ENCODE data around the gene CDH4. TPM values are rescaled to one million over a fixed set of nuclear protein-coding genes. Genes with fewer than 3 reads are reported as not detected.

Gene CDH4
- total and polyA plus RNA-seq, 4 experiments from 2014 or later = 0.39 to 1.1 (median 0.41) TPM; not detected in 1

DNA sequence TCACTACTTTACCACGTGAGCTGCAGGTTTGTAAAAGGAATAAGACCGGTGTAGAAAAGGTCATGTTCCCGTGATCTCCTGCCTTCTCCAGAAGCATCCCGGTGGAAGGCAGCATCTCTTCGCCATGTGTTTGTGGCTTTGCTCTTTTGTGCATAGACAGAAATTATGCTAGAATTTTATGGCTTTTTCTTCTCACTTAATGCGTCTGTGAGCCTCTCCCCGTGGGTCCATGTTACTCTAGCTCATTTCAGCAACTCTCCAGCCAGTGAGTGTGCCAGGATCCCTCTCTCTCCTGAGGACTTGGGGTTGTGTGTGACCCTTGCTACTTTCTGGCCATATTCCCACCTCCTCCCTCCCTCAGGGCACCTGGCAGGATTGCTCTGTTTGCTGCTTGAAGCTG lies 289.5 kb downstream of the CDH4 start:
- Histone ChIP-seq H3K36me3 (ENCODE audit: insufficient read depth, low read length) (no peaks in the 10 kb centered on the region), H3K27me3 (ENCODE audit: insufficient read depth, low read length) (no peaks in the 10 kb centered on the region), H3K4me1 (ENCODE audit: insufficient read depth, low read length) (no peaks in the 10 kb centered on the region), H3K27ac (ENCODE audit: low read depth, low read length) (no peak overlapping the region), H3K9me3 (ENCODE audit: control insufficient read depth in 1 of 2, low read length in 2 of 2) (no peaks in the 10 kb centered on the region), H3K4me3 (ENCODE audit: low read length in 2 of 2) (no peak overlapping the region)
- Mint-ChIP-seq H3K27me3 (peaks cover 0 to 2% of the 10 kb centered on the region in 2 donors), H3K4me1 (no peaks in the 10 kb centered on the region), H3K9me3 (peaks cover 0 to 4% (median 0%) of the 10 kb centered on the region in 8 donors), H3K4me3 (no peak overlapping the region), H3K36me3 (no peaks in the 10 kb centered on the region), H3K27ac (no peak overlapping the region)
- intact Hi-C loops (cut with micrococcal nuclease) = no loop called here
- CTCF ChIA-PET (ENCODE audit: partially characterized antibody) = no interaction called here
- DNase-seq = no peak
- POLR2A ChIA-PET (ENCODE audit: partially characterized antibody) = no interaction called here

DNA sequence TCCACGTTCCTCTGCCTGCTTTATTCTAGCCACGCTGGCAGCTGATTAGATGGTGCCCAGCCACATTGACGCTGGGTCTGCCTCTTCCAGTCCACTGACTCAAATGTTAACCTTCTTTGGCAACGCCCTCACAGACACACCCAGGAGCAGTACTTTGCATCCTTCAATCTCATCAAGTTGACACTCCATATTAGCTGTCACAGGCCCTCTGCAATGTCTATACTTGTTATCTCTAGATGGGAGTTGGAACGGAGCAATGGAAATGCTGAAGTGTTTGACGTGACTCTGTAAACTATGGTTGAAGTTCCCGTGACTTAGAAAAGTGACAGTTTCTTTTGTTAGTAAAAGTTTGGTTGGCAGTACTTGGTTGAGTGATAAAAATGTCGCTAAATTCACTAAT lies 291.0 kb downstream of the CDH4 start:
- Histone ChIP-seq H3K27ac (ENCODE audit: low read depth, low read length) (no peak overlapping the region), H3K4me3 (ENCODE audit: low read length in 2 of 2) (no peak overlapping the region), H3K36me3 (ENCODE audit: insufficient read depth, low read length) (no peaks in the 10 kb centered on the region), H3K27me3 (ENCODE audit: insufficient read depth, low read length) (no peaks in the 10 kb centered on the region), H3K4me1 (ENCODE audit: insufficient read depth, low read length) (no peaks in the 10 kb centered on the region), H3K9me3 (ENCODE audit: control insufficient read depth in 1 of 2, low read length in 2 of 2) (no peaks in the 10 kb centered on the region)
- no peak for DNase-seq
- intact Hi-C loops (cut with micrococcal nuclease) = no loop called here
- no peaks in the 10 kb centered on the region for H3K4me1 Mint-ChIP-seq
- no peaks in the 10 kb centered on the region for H3K36me3 Mint-ChIP-seq
- POLR2A ChIA-PET (ENCODE audit: partially characterized antibody) = no interaction called here
- peaks cover 0 to 2% of the 10 kb centered on the region in 2 donors for H3K27me3 Mint-ChIP-seq
- CTCF ChIA-PET (ENCODE audit: partially characterized antibody) = no interaction called here
- H3K27ac Mint-ChIP-seq = no peak overlapping the region
- H3K4me3 Mint-ChIP-seq = no peak overlapping the region
- H3K9me3 Mint-ChIP-seq = peaks cover 0 to 2% (median 0%) of the 10 kb centered on the region in 8 donors

DNA sequence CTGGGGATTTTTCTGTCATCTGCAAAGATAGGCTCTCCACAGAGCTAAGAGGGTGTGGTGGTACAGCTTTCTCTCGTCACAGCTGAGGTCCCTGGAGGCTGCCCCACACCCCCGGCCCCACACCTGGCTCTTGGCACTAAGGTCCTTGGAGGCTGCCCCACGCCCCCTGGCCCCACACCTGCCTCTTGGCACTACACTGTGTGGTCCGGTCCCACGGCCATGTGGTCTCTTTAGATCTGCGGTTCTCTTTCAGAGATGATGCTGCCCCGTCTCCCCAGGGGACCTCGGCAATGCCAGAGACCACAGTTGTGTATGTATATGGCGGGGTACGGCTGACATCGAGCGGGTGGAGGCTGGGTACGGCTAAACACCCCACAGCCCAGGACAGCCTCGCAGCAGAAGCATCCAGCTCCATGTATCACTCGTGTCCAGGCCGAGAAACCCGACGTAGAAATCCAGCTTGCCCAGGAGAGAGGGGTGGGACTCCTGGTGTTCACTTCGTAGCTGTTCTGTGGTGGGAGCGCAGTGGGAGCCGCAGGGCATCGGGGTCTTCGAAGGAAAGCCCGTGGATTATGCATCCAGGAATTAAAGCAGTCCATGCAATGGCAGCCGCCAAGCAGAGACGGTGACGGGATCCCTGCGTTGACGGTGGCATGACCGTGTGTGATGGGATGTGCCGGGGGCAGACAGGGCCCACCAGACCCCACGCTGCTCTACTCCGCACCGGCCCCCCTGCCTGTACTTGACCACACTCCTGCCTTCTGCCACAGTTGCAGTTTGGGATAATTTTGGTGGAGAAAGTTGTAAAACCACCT lies 292.1 kb downstream of the CDH4 start:
- no peaks in the 10 kb centered on the region for H3K4me1 ChIP-seq (ENCODE audit: insufficient read depth, low read length)
- H3K9me3 ChIP-seq (ENCODE audit: control insufficient read depth in 1 of 2, low read length in 2 of 2) = no peaks in the 10 kb centered on the region
- H3K27ac ChIP-seq (ENCODE audit: low read depth, low read length) = no peak overlapping the region
- H3K36me3 ChIP-seq (ENCODE audit: insufficient read depth, low read length) = no peaks in the 10 kb centered on the region
- ChIA-PET CTCF (ENCODE audit: partially characterized antibody) (no interaction called here), POLR2A (ENCODE audit: partially characterized antibody) (no interaction called here)
- no peaks in the 10 kb centered on the region for H3K27me3 ChIP-seq (ENCODE audit: insufficient read depth, low read length)
- Mint-ChIP-seq H3K4me1 (no peaks in the 10 kb centered on the region), H3K36me3 (no peaks in the 10 kb centered on the region), H3K27ac (no peak overlapping the region), H3K27me3 (peaks cover 0 to 2% of the 10 kb centered on the region in 2 donors), H3K9me3 (no peaks in the 10 kb centered on the region), H3K4me3 (no peak overlapping the region)
- no peak overlapping the region for H3K4me3 ChIP-seq (ENCODE audit: low read length in 2 of 2)
- no peak for DNase-seq
- intact Hi-C loops (cut with micrococcal nuclease) = no loop called here

DNA sequence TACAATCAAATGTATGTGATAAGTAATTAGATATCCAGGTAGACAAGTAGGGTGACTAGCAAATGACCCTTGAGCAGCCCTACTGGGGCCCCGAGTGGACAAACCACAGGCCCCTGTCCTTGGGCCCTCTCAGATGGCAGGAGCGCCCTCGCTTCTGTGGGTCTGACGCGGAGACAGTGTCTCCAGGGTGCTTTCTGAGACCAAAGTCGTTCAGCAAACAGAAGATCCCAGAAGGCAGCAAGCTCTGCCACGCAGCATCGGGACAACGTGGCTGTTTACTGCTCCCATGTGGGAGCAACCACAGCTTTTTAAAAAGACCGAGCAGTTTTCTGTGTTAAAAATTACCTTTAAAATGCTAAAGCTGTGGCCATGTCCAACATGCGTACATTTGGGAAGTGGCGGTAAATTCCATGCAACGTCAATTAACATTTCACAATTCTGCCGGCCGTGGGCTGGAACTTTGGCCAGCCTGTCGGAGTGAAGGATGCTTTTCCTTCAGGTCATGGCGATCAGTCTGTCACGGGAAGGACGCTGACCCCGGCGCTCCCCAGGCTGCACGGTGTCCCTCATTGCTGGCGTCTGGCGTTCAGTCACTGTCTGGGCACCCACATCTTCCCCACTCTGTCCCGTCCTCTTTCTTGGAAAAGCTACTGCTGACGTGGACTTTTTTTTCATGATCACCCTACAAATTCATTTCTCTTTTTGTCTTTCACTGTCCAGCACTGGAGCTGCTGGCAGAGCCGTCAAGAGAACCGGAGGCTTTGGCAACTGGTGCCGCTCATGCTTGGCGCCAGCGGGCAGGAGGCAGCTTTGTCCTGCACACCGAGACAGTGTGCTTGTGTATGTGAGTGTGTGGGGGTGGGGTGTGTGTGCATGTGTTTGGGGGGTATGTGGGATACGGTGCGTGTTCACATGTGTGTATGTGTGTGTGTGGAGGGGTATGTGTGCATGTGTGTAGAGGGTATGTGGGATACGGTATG lies 293.1 kb downstream of the CDH4 start:
- DNase-seq = no peak

DNA sequence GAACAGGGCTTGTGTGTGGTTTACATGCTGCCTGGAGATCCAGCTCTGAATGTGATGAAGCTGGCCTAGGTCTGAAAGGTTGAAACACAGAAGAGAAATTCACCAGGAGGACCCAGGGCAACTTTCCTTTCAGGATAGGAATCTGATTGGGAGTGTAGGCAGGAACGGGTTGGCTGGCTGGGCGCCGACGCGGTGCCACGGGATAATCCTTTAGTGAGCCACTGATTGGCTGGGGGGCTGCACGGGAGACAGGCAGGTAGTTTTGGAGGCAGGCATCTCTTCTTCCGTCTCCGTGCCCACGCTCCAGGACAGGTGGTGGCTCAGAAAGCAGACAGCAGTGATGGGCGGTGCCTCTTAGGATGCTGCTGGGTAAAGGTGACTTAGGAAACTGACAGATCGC lies 294.6 kb downstream of the CDH4 start:
- intact Hi-C loops (cut with micrococcal nuclease) = no loop called here
- ChIA-PET POLR2A (ENCODE audit: partially characterized antibody) (no interaction called here), CTCF (ENCODE audit: partially characterized antibody) (no interaction called here)
- Histone ChIP-seq H3K36me3 (ENCODE audit: insufficient read depth, low read length) (no peaks in the 10 kb centered on the region), H3K4me3 (ENCODE audit: low read length in 2 of 2) (no peak overlapping the region), H3K4me1 (ENCODE audit: insufficient read depth, low read length) (no peaks in the 10 kb centered on the region), H3K9me3 (ENCODE audit: control insufficient read depth in 1 of 2, low read length in 2 of 2) (no peaks in the 10 kb centered on the region), H3K27me3 (ENCODE audit: insufficient read depth, low read length) (no peaks in the 10 kb centered on the region), H3K27ac (ENCODE audit: low read depth, low read length) (no peak overlapping the region)
- Mint-ChIP-seq H3K36me3 (no peaks in the 10 kb centered on the region), H3K9me3 (peaks cover 0 to 7% (median 2%) of the 10 kb centered on the region in 8 donors), H3K4me1 (no peaks in the 10 kb centered on the region), H3K27ac (no peak overlapping the region), H3K27me3 (peaks cover 3 to 7% of the 10 kb centered on the region in 2 donors), H3K4me3 (no peak overlapping the region)
- DNase-seq = no peak

More for the DNA sequence above, 293.1 kb downstream of the CDH4 start:
- Histone ChIP-seq H3K4me3 (ENCODE audit: low read length in 2 of 2) (no peak overlapping the region), H3K27me3 (ENCODE audit: insufficient read depth, low read length) (no peaks in the 10 kb centered on the region), H3K36me3 (ENCODE audit: insufficient read depth, low read length) (no peaks in the 10 kb centered on the region), H3K9me3 (ENCODE audit: control insufficient read depth in 1 of 2, low read length in 2 of 2) (no peaks in the 10 kb centered on the region), H3K4me1 (ENCODE audit: insufficient read depth, low read length) (no peaks in the 10 kb centered on the region), H3K27ac (ENCODE audit: low read depth, low read length) (no peak overlapping the region)
- POLR2A ChIA-PET (ENCODE audit: partially characterized antibody) = no interaction called here
- H3K36me3 Mint-ChIP-seq = no peaks in the 10 kb centered on the region
- CTCF ChIA-PET (ENCODE audit: partially characterized antibody) = no interaction called here
- no peak overlapping the region for H3K4me3 Mint-ChIP-seq
- no peak overlapping the region for H3K27ac Mint-ChIP-seq
- H3K9me3 Mint-ChIP-seq = peaks cover 0 to 5% (median 0%) of the 10 kb centered on the region in 8 donors
- peaks cover 0 to 7% of the 10 kb centered on the region in 2 donors for H3K27me3 Mint-ChIP-seq
- intact Hi-C loops (cut with micrococcal nuclease) = no loop called here
- no peaks in the 10 kb centered on the region for H3K4me1 Mint-ChIP-seq

DNA sequence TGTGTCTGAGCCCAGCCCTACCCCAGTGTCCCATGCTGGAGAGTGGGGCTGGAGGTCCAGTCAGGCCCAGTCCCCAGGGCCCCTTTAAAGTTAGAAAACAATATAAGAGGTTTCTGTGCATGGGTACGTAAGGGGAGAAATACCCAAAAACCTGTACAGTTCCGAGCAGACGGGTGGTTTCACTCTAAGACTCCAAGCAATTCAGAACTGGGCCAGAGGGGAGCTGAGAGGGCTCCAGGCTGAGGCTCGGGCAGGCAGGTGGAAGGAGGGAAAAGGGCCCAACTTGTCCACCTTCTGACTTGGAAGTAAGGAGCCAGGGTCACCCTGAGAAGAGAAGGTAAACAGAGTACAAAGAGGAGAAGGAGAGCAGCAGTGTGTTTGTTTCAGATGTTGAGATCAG lies 296.0 kb downstream of the CDH4 start:
- Histone ChIP-seq H3K27me3 (ENCODE audit: insufficient read depth, low read length) (no peaks in the 10 kb centered on the region), H3K4me1 (ENCODE audit: insufficient read depth, low read length) (no peaks in the 10 kb centered on the region), H3K4me3 (ENCODE audit: low read length in 2 of 2) (no peak overlapping the region), H3K9me3 (ENCODE audit: control insufficient read depth in 1 of 2, low read length in 2 of 2) (no peaks in the 10 kb centered on the region), H3K27ac (ENCODE audit: low read depth, low read length) (no peak overlapping the region), H3K36me3 (ENCODE audit: insufficient read depth, low read length) (no peaks in the 10 kb centered on the region)
- Mint-ChIP-seq H3K4me3 (no peak overlapping the region), H3K9me3 (peaks cover 0 to 9% (median 3%) of the 10 kb centered on the region in 8 donors), H3K27me3 (peaks cover 3 to 5% of the 10 kb centered on the region in 2 donors), H3K36me3 (no peaks in the 10 kb centered on the region), H3K4me1 (no peaks in the 10 kb centered on the region), H3K27ac (no peak overlapping the region)
- intact Hi-C loops (cut with micrococcal nuclease) = no loop called here
- CTCF ChIA-PET (ENCODE audit: partially characterized antibody) = no interaction called here
- no peak for DNase-seq
- POLR2A ChIA-PET (ENCODE audit: partially characterized antibody) = no interaction called here

DNA sequence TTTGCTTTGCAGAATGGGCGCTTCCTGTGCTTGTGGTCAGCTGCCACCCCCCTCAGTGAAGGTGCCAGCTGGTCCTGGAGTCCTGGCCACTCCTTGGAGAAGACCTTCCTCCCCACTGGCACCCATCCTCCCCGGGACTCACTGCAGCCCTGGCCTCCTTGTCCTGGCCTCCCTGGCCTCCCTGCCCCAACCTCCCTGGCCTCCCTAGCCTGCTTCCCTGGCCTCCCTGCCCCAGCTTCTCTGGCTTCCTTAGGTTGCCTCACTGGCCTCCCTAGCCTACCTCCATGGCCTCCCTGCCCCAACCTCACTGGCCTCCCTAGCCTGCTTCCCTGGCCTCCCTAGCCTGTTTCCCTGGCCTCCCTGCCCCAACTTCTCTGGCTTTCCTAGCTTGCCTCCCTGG lies 297.8 kb downstream of the CDH4 start:
- H3K27me3 Mint-ChIP-seq = peaks cover 3 to 5% of the 10 kb centered on the region in 2 donors
- no peak for DNase-seq
- ChIA-PET POLR2A (ENCODE audit: partially characterized antibody) (no interaction called here), CTCF (ENCODE audit: partially characterized antibody) (no interaction called here)
- no peak overlapping the region for H3K4me3 Mint-ChIP-seq
- intact Hi-C loops (cut with micrococcal nuclease) = no loop called here
- Histone ChIP-seq H3K36me3 (ENCODE audit: insufficient read depth, low read length) (no peaks in the 10 kb centered on the region), H3K27me3 (ENCODE audit: insufficient read depth, low read length) (no peaks in the 10 kb centered on the region), H3K27ac (ENCODE audit: low read depth, low read length) (no peak overlapping the region), H3K4me1 (ENCODE audit: insufficient read depth, low read length) (no peaks in the 10 kb centered on the region), H3K9me3 (ENCODE audit: control insufficient read depth in 1 of 2, low read length in 2 of 2) (no peaks in the 10 kb centered on the region), H3K4me3 (ENCODE audit: low read length in 2 of 2) (no peak overlapping the region)
- H3K36me3 Mint-ChIP-seq = no peaks in the 10 kb centered on the region
- H3K9me3 Mint-ChIP-seq = peaks cover 0 to 9% (median 3%) of the 10 kb centered on the region in 8 donors
- H3K4me1 Mint-ChIP-seq = no peaks in the 10 kb centered on the region
- no peak overlapping the region for H3K27ac Mint-ChIP-seq
